Naive B cell (primary cell): ENCODE results near the gene RAB8A. TPM values are rescaled to one million over a fixed set of nuclear protein-coding genes. Genes with fewer than 3 reads are reported as not detected.
"Not testable (repeated sequence)": the region's sequence is repeated elsewhere in the genome, so short reads cannot be mapped to it uniquely, and the experiment has no call there.

Experiments
- ATAC-seq, 2 donors: fragments of 150-1000 bp; cut with Tn5 transposase; 2 replicates each; pipeline ENCODE4 v1.10.0; 2021; ENCODE audit warnings: low read depth in 2 of 2, mild to moderate bottlenecking in 2 of 2, moderate library complexity in 2 of 2
- DNase-seq: peaks from one replicate; pipeline ENCODE4 v3.0.0; 2022
- H3K27ac Mint-ChIP-seq, 6 donors: one replicate each; pipeline ENCODE4 v1.8.0; 2020 to 2022; ENCODE audit warnings: mild to moderate bottlenecking in 6 of 6, mixed read lengths in 6 of 6, moderate library complexity in 5 of 6, inconsistent platforms in 2 of 6
- H3K27me3 Mint-ChIP-seq, 3 donors: one replicate each; pipeline ENCODE4 v1.8.0; 2021 to 2022; ENCODE audit warnings: mixed read lengths in 3 of 3, mild to moderate bottlenecking in 1 of 3
- H3K36me3 Mint-ChIP-seq, 2 donors: one replicate each; pipeline ENCODE4 v1.8.0; 2020 to 2022; ENCODE audit warnings: mixed read lengths in 2 of 2, inconsistent platforms in 1 of 2, mild to moderate bottlenecking in 1 of 2
- H3K4me1 Mint-ChIP-seq, 3 donors: one replicate each; pipeline ENCODE4 v1.8.0; 2020 to 2022; ENCODE audit warnings: mixed read lengths in 3 of 3, inconsistent platforms in 1 of 3, mild to moderate bottlenecking in 1 of 3, moderate library complexity in 1 of 3
- H3K4me3 Mint-ChIP-seq, 8 donors: one replicate each; pipeline ENCODE4 v1.8.0; 2020 to 2022; ENCODE audit warnings: mild to moderate bottlenecking in 8 of 8, mixed read lengths in 8 of 8, moderate library complexity in 8 of 8, inconsistent platforms in 2 of 8
- H3K9me3 Mint-ChIP-seq, 7 donors: one replicate each; pipeline ENCODE4 v1.8.0; 2020 to 2022; ENCODE audit warnings: mixed read lengths in 7 of 7, mild to moderate bottlenecking in 5 of 7, inconsistent platforms in 2 of 7, moderate library complexity in 1 of 7
- polyA plus RNA-seq, 6 donors: library from polyadenylated mRNA; unstranded; fragments of 300-500 nt; fragmentation: Illumina TruSeq; gene quantifications; one replicate each; pipeline ENCODE4 v1.2.3, GENCODE V29; 2021; ENCODE audit warnings: low read depth in 6 of 6

Gene RAB8A
- polyA plus RNA-seq, 6 donors from 2014 or later, result 98.8 to 134 (median 112) TPM

- ATAC-seq (no peak), DNase-seq (no peak)
- Mint-ChIP-seq H3K27ac (peak overlapping the region in 5 of 6 donors; percentile 42 to 88 (median 59)), H3K4me3 (peak overlapping the region in 2 of 8 donors; percentile 22 to 72), H3K27me3 (no peaks in the 10 kb centered on the region), H3K36me3 (peaks cover 22 to 24% of the 10 kb centered on the region in 2 donors), H3K4me1 (peaks cover 16 to 34% (median 26%) of the 10 kb centered on the region in 3 donors), H3K9me3 (no peaks in the 10 kb centered on the region)
These were observed 23.2 kb upstream of the RAB8A start for GRCh38 chr19:16088351-16089009.

DNA sequence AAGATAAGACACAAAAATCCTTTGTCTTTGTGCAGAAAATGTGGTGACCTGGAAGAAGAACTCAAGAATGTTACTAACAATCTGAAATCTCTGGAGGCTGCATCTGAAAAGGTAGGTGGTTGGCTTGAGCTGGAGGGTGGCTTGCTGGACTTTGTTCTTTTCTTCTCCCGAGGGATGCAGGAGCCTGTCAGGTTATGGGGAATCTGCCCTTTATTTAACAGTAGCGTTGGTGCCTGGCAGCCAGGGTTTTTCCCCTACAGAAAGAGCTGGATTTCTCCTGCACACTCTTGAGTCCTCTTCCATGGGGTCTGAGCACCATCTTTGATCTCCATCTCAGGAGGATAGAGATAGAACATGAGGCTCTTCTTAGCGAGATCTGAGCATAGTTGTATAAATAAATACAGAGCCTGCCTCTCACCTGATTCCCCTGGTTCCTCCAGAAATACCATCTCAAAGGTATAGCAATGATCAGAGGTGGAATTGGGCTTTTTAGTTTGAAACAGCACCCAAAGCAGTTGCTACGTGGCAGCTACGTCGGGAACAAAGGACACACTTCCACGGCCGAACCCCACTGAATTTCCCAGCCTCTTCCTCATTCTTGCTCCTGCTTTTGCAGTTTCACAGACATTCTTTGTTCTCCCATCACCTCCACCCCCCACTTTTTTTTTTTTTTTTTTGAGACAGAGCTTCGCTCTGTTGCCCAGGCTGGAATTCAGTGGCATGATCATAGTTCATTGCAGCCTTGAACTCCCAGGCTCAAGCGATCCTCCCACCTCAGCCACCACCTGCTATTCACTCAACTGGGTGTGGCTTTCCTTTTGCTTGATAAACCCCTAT, 22.5 kb upstream of the RAB8A start:
- ATAC-seq (no peak), DNase-seq (no peak)
- H3K27ac Mint-ChIP-seq, result peak overlapping the region in 3 of 6 donors; percentile 51 to 88 (median 59)
- no peaks in the 10 kb centered on the region for H3K27me3 Mint-ChIP-seq
- H3K4me1 Mint-ChIP-seq, result peaks cover 16 to 32% (median 24%) of the 10 kb centered on the region in 3 donors
- peak overlapping the region in 2 of 8 donors; percentile 35 to 72 for H3K4me3 Mint-ChIP-seq
- H3K9me3 Mint-ChIP-seq, result no peaks in the 10 kb centered on the region
- H3K36me3 Mint-ChIP-seq, result peaks cover 24 to 28% of the 10 kb centered on the region in 2 donors

DNA sequence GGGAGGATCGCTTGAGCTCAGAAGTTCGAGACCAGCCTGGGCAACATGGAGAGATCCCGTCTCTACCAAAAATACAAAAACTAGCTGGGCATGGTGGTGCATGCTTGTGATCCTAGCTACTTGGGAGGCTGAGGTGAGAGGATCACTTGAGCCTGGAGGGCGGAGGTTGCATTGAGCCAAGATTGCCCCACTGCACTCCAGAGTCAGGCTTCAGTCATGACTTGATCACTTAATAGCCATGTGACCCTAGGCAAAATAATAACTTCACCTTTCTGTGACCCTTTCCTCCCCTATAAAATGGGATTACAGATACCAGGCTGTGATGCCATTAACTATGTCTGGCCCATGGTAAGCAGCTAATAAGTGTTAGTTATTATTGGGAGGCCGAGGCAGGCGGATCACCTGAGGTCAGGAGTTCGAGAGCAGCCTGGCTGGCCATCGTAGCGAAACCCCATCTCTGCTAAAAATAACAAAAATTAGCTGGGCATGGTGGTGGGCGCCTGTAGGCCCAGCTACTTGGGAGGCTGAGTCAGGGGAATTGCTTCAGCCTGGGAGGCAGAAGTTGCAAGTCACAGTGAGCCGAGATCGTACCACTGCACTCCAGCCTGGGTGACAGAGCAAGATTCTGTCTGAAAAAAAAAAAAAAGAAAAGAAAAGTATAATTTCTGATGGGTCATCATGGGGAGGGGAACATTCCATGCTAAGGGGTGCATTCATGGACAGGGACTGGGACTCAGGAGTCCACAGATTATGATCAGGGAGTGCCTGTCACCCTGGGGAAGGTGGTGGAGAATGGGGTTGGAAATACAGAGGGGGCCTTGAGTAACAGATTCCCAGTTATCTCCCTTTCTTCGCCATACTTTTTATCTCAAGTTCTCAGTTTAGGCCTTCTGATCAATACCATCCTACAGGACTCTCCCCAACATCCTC, 19.9 kb upstream of the RAB8A start:
- ATAC-seq (no peak), DNase-seq (no peak)
- Mint-ChIP-seq H3K36me3 (peaks cover 20 to 31% of the 10 kb centered on the region in 2 donors), H3K27me3 (no peaks in the 10 kb centered on the region), H3K4me3 (peak overlapping the region in 1 of 8 donors; percentile 21), H3K27ac (peak overlapping the region in 3 of 6 donors; percentile 61 to 75 (median 70)), H3K9me3 (no peaks in the 10 kb centered on the region), H3K4me1 (peaks cover 11 to 25% (median 12%) of the 10 kb centered on the region in 3 donors)

GRCh38 chr19:16094360-16095070, 17.2 kb upstream of the RAB8A start:
- Mint-ChIP-seq H3K4me3 (no peak overlapping the region), H3K27ac (peak overlapping the region in 4 of 6 donors; percentile 2 to 90 (median 75)), H3K36me3 (peaks cover 14 to 41% of the 10 kb centered on the region in 2 donors), H3K9me3 (no peaks in the 10 kb centered on the region), H3K27me3 (no peaks in the 10 kb centered on the region), H3K4me1 (peaks cover 14 to 19% (median 18%) of the 10 kb centered on the region in 3 donors)
- peak in 1 of 2 donors; percentile 12 for ATAC-seq
- no peak for DNase-seq

DNA sequence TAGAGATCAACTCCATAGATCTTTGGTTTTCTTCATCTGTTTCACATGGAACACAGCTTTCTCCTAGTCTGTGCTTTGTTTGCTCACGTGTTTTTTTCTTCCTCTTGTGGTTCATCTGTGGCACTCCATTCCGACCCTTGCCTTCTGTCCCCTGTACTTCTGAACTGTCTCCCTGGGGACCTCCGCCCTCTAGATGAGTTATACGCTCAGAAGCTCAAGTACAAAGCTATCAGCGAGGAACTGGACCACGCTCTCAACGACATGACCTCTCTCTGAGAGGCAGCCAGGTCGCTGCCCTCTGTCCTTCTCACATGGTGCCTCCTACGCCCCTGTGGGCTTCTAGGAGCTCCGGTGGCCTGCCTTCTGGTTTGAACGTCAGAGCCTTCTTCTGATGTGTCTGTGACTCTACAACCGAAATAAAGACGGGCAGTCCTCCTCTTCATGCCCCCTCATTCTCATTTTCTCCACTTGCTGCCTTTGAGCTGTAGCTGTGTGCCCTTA, 16.6 kb upstream of the RAB8A start:
- Mint-ChIP-seq H3K9me3 (no peaks in the 10 kb centered on the region), H3K4me1 (peaks cover 14 to 19% (median 18%) of the 10 kb centered on the region in 3 donors), H3K4me3 (peak overlapping the region in 1 of 8 donors; percentile 62), H3K27me3 (no peaks in the 10 kb centered on the region), H3K27ac (peak overlapping the region; percentile 2 to 90 (median 76)), H3K36me3 (peaks cover 14 to 41% of the 10 kb centered on the region in 2 donors)
- DNase-seq, result no peak
- peak; percentile 16 to 36 for ATAC-seq

DNA sequence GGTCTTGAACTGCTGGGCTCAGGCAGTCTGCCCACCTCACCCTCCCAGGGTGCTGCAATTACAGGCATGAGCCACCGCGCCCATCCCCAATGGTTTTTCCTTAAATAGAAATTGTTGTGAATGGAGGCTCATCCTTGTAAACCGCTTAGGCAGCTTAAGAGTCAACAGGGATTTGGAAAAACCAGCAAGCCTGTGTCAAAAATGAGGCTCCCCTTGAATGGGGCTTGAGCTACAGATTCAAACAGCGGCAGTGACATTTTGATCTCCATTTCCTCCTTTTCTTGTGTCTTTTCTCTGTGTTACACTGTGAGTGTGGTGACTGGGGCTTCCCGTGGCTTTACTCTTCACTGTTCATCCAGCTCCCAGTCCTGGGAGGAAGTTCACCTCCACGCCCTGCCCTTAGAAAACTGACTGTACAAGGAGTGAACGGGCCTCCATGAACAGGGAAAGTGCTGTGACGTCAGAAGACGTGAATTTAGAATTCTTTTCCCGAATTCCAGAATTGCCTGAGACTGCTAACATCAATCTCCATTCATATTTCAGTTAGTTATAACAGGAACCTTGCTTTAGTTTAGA, 15.3 kb upstream of the RAB8A start:
- DNase-seq, result no peak
- H3K27me3 Mint-ChIP-seq, result no peaks in the 10 kb centered on the region
- H3K4me1 Mint-ChIP-seq, result peaks cover 14 to 19% (median 18%) of the 10 kb centered on the region in 3 donors
- H3K4me3 Mint-ChIP-seq, result no peak overlapping the region
- peaks cover 19 to 47% of the 10 kb centered on the region in 2 donors for H3K36me3 Mint-ChIP-seq
- ATAC-seq, result no peak
- no peaks in the 10 kb centered on the region for H3K9me3 Mint-ChIP-seq
- peak overlapping the region in 4 of 6 donors; percentile 3 to 82 (median 54) for H3K27ac Mint-ChIP-seq

DNA sequence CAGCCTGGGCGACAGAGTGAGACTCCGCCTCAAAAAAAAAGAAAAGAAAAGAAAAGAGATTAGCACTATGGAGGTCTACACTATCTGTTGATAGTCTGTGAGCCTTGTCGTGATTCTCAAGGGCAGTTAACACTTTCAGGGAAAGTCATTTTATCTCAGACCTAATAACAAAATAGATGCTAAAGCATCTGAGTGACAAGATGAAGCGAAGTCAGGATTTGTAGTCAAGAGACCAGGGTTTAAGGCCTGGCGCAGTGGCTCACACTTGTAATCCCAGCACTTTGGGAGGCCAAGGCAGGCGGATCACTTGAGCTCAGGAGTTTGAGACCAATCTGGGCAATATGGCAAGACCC, 13.3 kb upstream of the RAB8A start:
- H3K36me3 Mint-ChIP-seq, result peaks cover 19 to 34% of the 10 kb centered on the region in 2 donors
- H3K4me1 Mint-ChIP-seq, result peaks cover 15 to 18% (median 18%) of the 10 kb centered on the region in 3 donors
- no peaks in the 10 kb centered on the region for H3K27me3 Mint-ChIP-seq
- ATAC-seq (no peak), DNase-seq (no peak)
- peak overlapping the region in 3 of 6 donors; percentile 52 to 93 (median 90) for H3K27ac Mint-ChIP-seq
- H3K9me3 Mint-ChIP-seq, result no peaks in the 10 kb centered on the region
- H3K4me3 Mint-ChIP-seq, result no peak overlapping the region

- DNase-seq, result no peak
- no peak overlapping the region for H3K4me3 Mint-ChIP-seq
- ATAC-seq, result no peak
- no peaks in the 10 kb centered on the region for H3K9me3 Mint-ChIP-seq
- no peak overlapping the region for H3K27ac Mint-ChIP-seq
- no peaks in the 10 kb centered on the region for H3K27me3 Mint-ChIP-seq
- peaks cover 15 to 22% (median 18%) of the 10 kb centered on the region in 3 donors for H3K4me1 Mint-ChIP-seq
- peaks cover 16 to 29% of the 10 kb centered on the region in 2 donors for H3K36me3 Mint-ChIP-seq
These were observed 12.9 kb upstream of the RAB8A start for GRCh38 chr19:16098821-16099220.

DNA sequence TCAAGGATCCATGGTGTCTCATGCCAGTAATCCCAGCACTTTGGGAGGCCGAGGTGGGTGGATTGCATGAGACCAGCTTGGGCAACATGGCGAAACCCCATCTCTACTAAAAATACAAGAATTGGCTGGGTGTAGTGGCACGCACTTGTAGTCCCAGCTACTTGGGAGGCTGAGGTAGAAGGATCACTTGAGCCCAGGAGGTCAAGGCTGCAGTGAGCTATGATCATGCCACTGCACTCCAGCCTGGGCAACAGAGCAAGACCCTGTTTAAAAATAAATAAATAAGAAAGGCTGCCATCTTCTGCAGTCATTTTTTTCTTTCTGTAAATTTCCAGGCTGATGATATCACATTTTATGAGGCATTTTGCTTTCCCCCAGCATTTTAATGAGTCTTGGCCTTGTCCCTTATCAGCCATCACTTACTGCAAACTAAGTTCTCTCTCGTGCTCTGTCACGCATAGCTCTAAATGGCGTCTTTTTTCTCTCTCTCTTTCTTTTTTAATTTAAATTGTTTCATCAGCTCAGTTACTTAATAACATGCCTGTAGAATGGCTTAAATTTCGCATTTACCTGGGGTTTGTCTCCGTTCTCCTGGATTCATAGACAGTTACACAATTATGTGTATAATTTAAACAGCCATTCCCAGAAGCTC, 12.2 kb upstream of the RAB8A start:
- H3K27ac Mint-ChIP-seq, DNase-seq, H3K27me3 Mint-ChIP-seq, H3K9me3 Mint-ChIP-seq, H3K4me3 Mint-ChIP-seq, ATAC-seq: not testable (repeated sequence)
- Mint-ChIP-seq H3K36me3 (peaks cover 16 to 29% of the 10 kb centered on the region in 2 donors), H3K4me1 (peaks cover 15 to 27% (median 21%) of the 10 kb centered on the region in 3 donors)

DNA sequence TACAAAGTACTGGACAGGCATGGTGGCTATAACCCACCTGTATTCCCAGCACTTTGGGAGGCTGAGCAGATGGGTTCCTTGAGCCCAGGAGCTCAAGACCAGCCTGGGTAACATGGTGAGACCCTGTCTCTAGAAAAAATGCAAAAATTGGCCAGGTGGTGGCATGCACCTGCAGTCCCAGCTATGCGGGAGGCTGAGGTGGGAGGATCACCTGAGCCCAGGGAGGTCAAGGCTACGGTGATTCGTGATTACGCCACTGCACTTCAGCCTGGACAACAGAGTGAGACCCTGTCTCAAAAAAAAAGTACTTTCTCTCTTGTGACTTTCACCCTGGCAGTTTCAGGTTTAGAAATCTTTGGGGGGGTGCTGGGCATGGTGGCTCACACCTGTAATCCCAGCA, 11.2 kb upstream of the RAB8A start:
- H3K27me3 Mint-ChIP-seq, result no peaks in the 10 kb centered on the region
- no peak overlapping the region for H3K4me3 Mint-ChIP-seq
- no peak for DNase-seq
- peaks cover 19 to 20% of the 10 kb centered on the region in 2 donors for H3K36me3 Mint-ChIP-seq
- peak overlapping the region in 1 of 6 donors; percentile 59 for H3K27ac Mint-ChIP-seq
- H3K4me1 Mint-ChIP-seq, result peaks cover 12 to 27% (median 22%) of the 10 kb centered on the region in 3 donors
- no peak for ATAC-seq
- no peaks in the 10 kb centered on the region for H3K9me3 Mint-ChIP-seq

DNA sequence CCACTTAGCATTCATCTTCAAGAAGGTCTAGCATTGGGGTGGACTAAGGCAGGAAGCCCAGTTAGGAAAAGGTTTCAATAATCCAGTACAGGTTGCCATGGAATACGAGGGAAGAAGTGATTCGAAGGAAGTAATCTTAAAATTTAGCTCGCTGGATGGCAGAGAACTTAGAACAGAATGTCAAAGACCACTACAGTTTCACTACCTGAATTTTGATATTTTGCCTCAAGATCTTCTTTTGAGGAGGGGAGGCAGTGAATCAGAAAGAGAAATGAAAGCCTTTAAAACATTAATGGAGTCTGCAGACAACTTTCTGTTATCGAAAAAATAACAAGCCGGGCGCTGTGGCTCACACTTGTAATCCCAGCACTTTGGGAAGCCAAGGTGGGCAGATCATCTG, 7.0 kb upstream of the RAB8A start:
- Mint-ChIP-seq H3K4me3 (peak overlapping the region; percentile 44 to 88 (median 82)), H3K36me3 (peaks cover 8 to 14% of the 10 kb centered on the region in 2 donors), H3K27me3 (no peaks in the 10 kb centered on the region), H3K27ac (peak overlapping the region; percentile 89 to 95 (median 95)), H3K4me1 (peaks cover 13 to 28% (median 13%) of the 10 kb centered on the region in 3 donors), H3K9me3 (no peaks in the 10 kb centered on the region)
- ATAC-seq (peak; percentile 93 to 96), DNase-seq (peak; percentile 58)
